Endothelial cell of umbilical vein (primary cell): ENCODE data around the gene EIF2S2. TPM values are rescaled to one million over a fixed set of nuclear protein-coding genes. Genes with fewer than 3 reads are reported as not detected.

ENCODE experiments used
- BruUV-seq: library from RNA; stranded (reverse); fragments of 400-500 nt; replicated peaks from 2 replicates; lab custom pipeline; 2021; lab: Mats Ljungman, UMichigan
- CTCF ChIA-PET: fragments of 300-600, 350-600 bp; sonication (Branson Sonifier 250); formaldehyde crosslinking; loops from one replicate; lab custom pipeline; 2021; ENCODE audit warnings: antibody characterized with exemption, inconsistent platforms; lab: Charles Lee
- POLR2A ChIA-PET: fragments of 300-600, 350-600 bp; sonication (Branson Sonifier 250); formaldehyde crosslinking; loops from one replicate; lab custom pipeline; 2021; ENCODE audit warnings: antibody characterized with exemption, inconsistent platforms; lab: Charles Lee
- DNase-seq: peaks from one replicate; pipeline ENCODE4 v3.0.0-alpha.2; 2011; ENCODE audit warnings: low read depth, low spot score
- FAIRE-seq: peaks from 2 replicates; lab custom pipeline; 2011; peaks lifted over from hg19 to GRCh38; lab: Jason Lieb, UNC
- H2AFZ ChIP-seq: 2 replicates; pipeline ENCODE4 v1.6.0; 2012; ENCODE audit warnings: low read depth, low read length, control low read depth, inconsistent platforms
- H3K27ac ChIP-seq: 2 replicates; pipeline ENCODE4 v1.5.1; 2011; ENCODE audit warnings: low read depth, mild to moderate bottlenecking, control low read depth, low read length, moderate library complexity; ENCODE audit not compliant: insufficient read depth
- H3K27me3 ChIP-seq, 2 experiments: 2 replicates each; pipeline versions ENCODE4 v1.6.0 to v1.6.1; 2011; ENCODE audit warnings: low read length in 2 of 2, mixed read lengths in 1 of 2; ENCODE audit not compliant: control insufficient read depth in 2 of 2, insufficient read depth in 2 of 2
- H3K36me3 ChIP-seq, 2 experiments: 2 replicates in 1 of 2; 3 replicates in 1 of 2; pipeline ENCODE4 v1.5.1; 2011; ENCODE audit warnings: low read length in 2 of 2, mild to moderate bottlenecking in 1 of 2, moderate library complexity in 1 of 2; ENCODE audit not compliant: control insufficient read depth in 2 of 2, insufficient read depth in 2 of 2; ENCODE audit errors: extremely low read depth in 1 of 2
- H3K4me1 ChIP-seq: 3 replicates; pipeline ENCODE4 v1.5.1; 2011; ENCODE audit warnings: mild to moderate bottlenecking, low read length; ENCODE audit not compliant: control insufficient read depth, insufficient read depth; ENCODE audit errors: extremely low read depth
- H3K4me2 ChIP-seq: 2 replicates; pipeline ENCODE4 v1.6.1; 2011; ENCODE audit warnings: low read length, control low read depth, mixed read lengths; ENCODE audit not compliant: insufficient read depth
- H3K4me3 ChIP-seq, 3 experiments: fragments of 200-600 bp in 1 of 3; sonication (generic), shearing (Covaris generic) in 1 of 3; replicated peaks in 1 of 3; 2 replicates each; pipeline ENCODE4 v1.5.1; 2011 to 2016; ENCODE audit warnings: control low read depth in 3 of 3, low read length in 3 of 3, mild to moderate bottlenecking in 2 of 3, inconsistent platforms in 1 of 3, low read depth in 1 of 3, moderate library complexity in 1 of 3; ENCODE audit not compliant: insufficient read depth in 1 of 3
- H3K79me2 ChIP-seq: 2 replicates; pipeline ENCODE4 v1.6.0; 2012; ENCODE audit warnings: low read length, inconsistent platforms; ENCODE audit not compliant: control insufficient read depth, insufficient read depth
- H3K9ac ChIP-seq: replicated peaks from 2 replicates; pipeline ENCODE3; 2011; ENCODE audit warnings: low read length, control low read depth; ENCODE audit not compliant: insufficient read depth; ENCODE audit errors: extremely low read depth
- H3K9me1 ChIP-seq: replicated peaks from 3 replicates; pipeline ENCODE4 v1.6.0; 2011; ENCODE audit warnings: mild to moderate bottlenecking, low read length; ENCODE audit not compliant: control insufficient read depth, insufficient read depth; ENCODE audit errors: extremely low read depth
- H3K9me3 ChIP-seq: replicated peaks from 2 replicates; pipeline ENCODE4 v1.5.1; 2012; ENCODE audit warnings: low read length, inconsistent platforms; ENCODE audit not compliant: control insufficient read depth, insufficient read depth
- H4K20me1 ChIP-seq: replicated peaks from 2 replicates; pipeline ENCODE3; 2011; ENCODE audit warnings: mild to moderate bottlenecking, low read length; ENCODE audit not compliant: control insufficient read depth, insufficient read depth; ENCODE audit errors: extremely low read depth
- CTCF ChIP-seq, 2 donors: IDR thresholded peaks; 1 replicate in 1 of 2; 2 replicates in 1 of 2; pipeline ENCODE4 v1.5.1; 2011; ENCODE audit warnings: low read length in 2 of 2, mild to moderate bottlenecking in 2 of 2, moderate library complexity in 2 of 2, control low read depth in 1 of 2, inconsistent platforms in 1 of 2, low read depth in 1 of 2; ENCODE audit not compliant: insufficient read depth in 1 of 2; ENCODE audit errors: extremely low read depth in 1 of 2
- EZH2 ChIP-seq: IDR thresholded peaks from 2 replicates; pipeline ENCODE4 v1.6.1; 2012; ENCODE audit warnings: borderline replicate concordance, low read depth, mild to moderate bottlenecking, moderate library complexity, low read length, inconsistent platforms; ENCODE audit not compliant: severe bottlenecking
- FOS ChIP-seq: IDR thresholded peaks from 2 replicates; pipeline ENCODE4 v1.6.1; 2011; ENCODE audit warnings: mild to moderate bottlenecking, low read length, moderate library complexity, borderline replicate concordance; ENCODE audit not compliant: insufficient read depth
- GATA2 ChIP-seq: IDR thresholded peaks from 2 replicates; pipeline ENCODE4 v1.7.0; 2011; ENCODE audit warnings: low read depth, mild to moderate bottlenecking, moderate library complexity, mixed read lengths, low read length; ENCODE audit not compliant: insufficient read length, insufficient read depth
- JUN ChIP-seq: IDR thresholded peaks from 2 replicates; pipeline ENCODE4 v1.6.1; 2011; ENCODE audit warnings: borderline replicate concordance, low read depth; ENCODE audit not compliant: insufficient read length, insufficient read depth
- MAX ChIP-seq: IDR thresholded peaks from 2 replicates; pipeline ENCODE4 v1.6.1; 2011; ENCODE audit not compliant: insufficient read depth, insufficient read length
- MYC ChIP-seq: IDR thresholded peaks from one replicate; pipeline ENCODE4 v1.6.1; 2011; ENCODE audit warnings: mild to moderate bottlenecking, low read depth, low read length
- POLR2A ChIP-seq: IDR thresholded peaks from 2 replicates; pipeline ENCODE4 v1.6.1; 2012; ENCODE audit warnings: low read depth, mild to moderate bottlenecking, control low read depth, low read length
- POLR2AphosphoS5 ChIP-seq: IDR thresholded peaks from 2 replicates; pipeline ENCODE4 v1.6.1; 2012; ENCODE audit warnings: low read depth, mild to moderate bottlenecking, control low read depth, low read length, moderate library complexity; ENCODE audit not compliant: insufficient read depth
- dilution Hi-C: fragments of 300-500 bp; cut with MboI; formaldehyde crosslinking; loops from one replicate; pipeline ENCODE4 v1.15.0; 2019; ENCODE audit warnings: low sequenced_read_pairs; ENCODE audit not compliant: extremely low pct_ligation_motif_present
- intact Hi-C: fragments of 100-400 bp; cut with micrococcal nuclease; formaldehyde crosslinking; loops from one replicate; pipeline ENCODE4 v1.10.0; 2022
- polyA plus RNA-seq, 4 experiments: library from polyadenylated mRNA; depleted of rRNA in 3 of 4; stranded (reverse) in 3 of 4; unstranded in 1 of 4; fragments of >200 nt; gene quantifications; 2 replicates each; pipeline versions ENCODE4 v1.2.1 to v1.2.3, GENCODE V29; 2011 to 2012; ENCODE audit warnings: missing spikeins in 1 of 4
- total RNA-seq: library from RNA; stranded (reverse); gene quantifications from 2 replicates; pipeline ENCODE4 v1.2.3, GENCODE V29; 2021

Gene EIF2S2
- total and polyA plus RNA-seq, 2 donors (not counting 3 experiments of a cell fraction or from before 2014, with no cell fraction given) = 38.8 to 99.3 TPM

GRCh38 chr20:34100576-34100975 lies 11.5 kb downstream of the EIF2S2 start:
- no peaks in the 10 kb centered on the region for H3K9me3 ChIP-seq
- no TSS peak for BruUV-seq
- TF ChIP-seq GATA2 (no peak), CTCF (IDR thresholded peaks at IDR 0.05; ENCODE audit: extremely low read depth in 1 of 2, insufficient read depth in 1 of 2, low read depth in 1 of 2, low read length in 2 of 2) (no peak), MAX (no peak), JUN (no peak), POLR2AphosphoS5 (no peak), EZH2 (no peak), FOS (no peak), POLR2A (no peak), MYC (no peak)
- H3K36me3 ChIP-seq = peaks cover 41 to 48% of the 10 kb centered on the region in 2 experiments
- no peaks in the 10 kb centered on the region for H3K27me3 ChIP-seq
- H3K27ac ChIP-seq = no peak overlapping the region
- no peak overlapping the region for H3K4me3 ChIP-seq
- ChIA-PET POLR2A (interaction anchor here (1.3 kb wide), 1 partner anchor 12 kb away, joined by 6 read pairs; the partner anchor contains the start of gene EIF2S2), CTCF (interaction anchor here (1.2 kb wide), 1 partner anchor 9 kb away, joined by 5 read pairs; no protein-coding TSS in a partner anchor)
- no peak overlapping the region for H2AFZ ChIP-seq
- H3K4me2 ChIP-seq = no peak overlapping the region
- peaks cover 6% of the 10 kb centered on the region for H4K20me1 ChIP-seq
- H3K9me1 ChIP-seq = no peaks in the 10 kb centered on the region
- FAIRE-seq (no peak), DNase-seq (no peak)
- H3K9ac ChIP-seq = no peak overlapping the region
- no peaks in the 10 kb centered on the region for H3K4me1 ChIP-seq
- dilution Hi-C loops (no loop called here), intact Hi-C loops (no loop called here)
- H3K79me2 ChIP-seq = peaks cover 71% of the 10 kb centered on the region
